ENCODE results near the gene BCL11A.

The BCL11A gene

GRCh38 chr2:60534892-60535684 lies 18.4 kb downstream of the BCL11A start:
- H3K36me3 ChIP-seq (ENCODE audit: insufficient read depth) = no peaks in the 10 kb centered on the region
- no peak overlapping the region for H3K4me3 ChIP-seq (IDR thresholded peaks at IDR 0.05; ENCODE audit: insufficient read depth, low read depth, low read length)
- no peaks in the 10 kb centered on the region for H3K4me1 ChIP-seq (ENCODE audit: low read depth, poor library complexity, severe bottlenecking)
- no peak for TF ChIP-seq CTCF (conservative IDR thresholded peaks at IDR 0.05; ENCODE audit: low read depth, low read length)
- no peak overlapping the region for H3K9ac ChIP-seq
- H4K20me1 ChIP-seq (ENCODE audit: insufficient read depth) = no peaks in the 10 kb centered on the region
- H2AFZ ChIP-seq (ENCODE audit: low read depth) = no peak overlapping the region
- no peak overlapping the region for H3K4me2 ChIP-seq
- H3K27ac ChIP-seq = no peak overlapping the region
- H3K27me3 ChIP-seq (ENCODE audit: insufficient read depth, low read depth) = no peaks in the 10 kb centered on the region
- peaks cover 25% of the 10 kb centered on the region; the same call in 1 of the 2 replicates for H3K79me2 ChIP-seq (ENCODE audit: insufficient read depth, low read depth)

- H3K4me2 ChIP-seq = no peak overlapping the region
- peaks cover 16% of the 10 kb centered on the region; the same call in 1 of the 2 replicates for H3K79me2 ChIP-seq (ENCODE audit: insufficient read depth, low read depth)
Observed at GRCh38 chr2:60534052-60534685, 19.3 kb downstream of the BCL11A start.

DNA sequence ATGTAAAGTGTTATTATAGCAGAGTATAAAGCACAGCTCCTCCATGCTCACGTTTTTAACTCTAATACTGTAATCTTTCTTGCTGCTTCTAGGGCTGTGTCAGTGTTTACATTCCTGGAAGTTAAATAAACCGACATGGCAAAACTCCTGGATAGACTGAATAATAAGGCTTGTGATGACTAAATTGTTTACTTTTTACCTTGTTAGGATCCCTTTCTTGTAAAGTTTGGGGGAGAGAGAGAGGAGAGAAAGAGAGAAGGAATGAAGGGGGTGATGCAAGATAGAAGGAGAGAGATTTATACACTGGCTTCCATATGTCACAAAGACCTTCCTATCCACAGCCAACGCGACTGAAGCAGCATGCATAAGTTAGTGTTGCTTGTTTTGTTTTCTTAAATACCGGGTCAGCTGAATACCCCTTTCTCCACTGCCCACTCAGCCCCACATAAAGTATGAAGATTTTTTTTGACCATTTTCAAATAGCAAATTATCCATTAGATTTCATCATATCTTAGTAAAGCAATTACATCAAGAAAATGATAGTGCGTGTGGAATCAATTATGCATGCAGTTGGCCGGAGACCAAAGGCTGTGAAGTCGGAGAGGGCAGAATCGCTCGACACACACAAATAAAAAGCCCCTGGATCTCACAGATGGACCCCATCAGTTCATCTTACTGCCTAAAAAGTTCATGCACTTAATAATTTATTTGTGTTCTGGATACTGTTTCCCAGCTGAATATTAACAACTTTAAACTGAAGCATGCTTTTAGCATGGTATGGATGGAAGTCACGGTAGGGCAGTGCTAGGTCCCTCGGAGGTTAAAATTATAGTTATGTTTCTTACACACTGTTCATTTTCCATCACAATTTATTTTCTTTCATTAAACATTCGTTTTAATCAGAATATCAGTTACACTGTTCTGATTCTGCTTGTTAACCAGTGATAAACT lies 20.1 kb downstream of the BCL11A start:
- Histone ChIP-seq H3K27ac (no peak overlapping the region), H3K4me3 (IDR thresholded peaks at IDR 0.05; ENCODE audit: insufficient read depth, low read depth, low read length) (no peak overlapping the region), H3K27me3 (ENCODE audit: insufficient read depth, low read depth) (no peaks in the 10 kb centered on the region), H3K36me3 (ENCODE audit: insufficient read depth) (no peaks in the 10 kb centered on the region), H2AFZ (ENCODE audit: low read depth) (no peak overlapping the region), H3K4me1 (ENCODE audit: low read depth, poor library complexity, severe bottlenecking) (no peaks in the 10 kb centered on the region), H4K20me1 (ENCODE audit: insufficient read depth) (no peaks in the 10 kb centered on the region), H3K79me2 (ENCODE audit: insufficient read depth, low read depth) (peaks cover 20% of the 10 kb centered on the region; the same call in 1 of the 2 replicates), H3K9ac (no peak overlapping the region), H3K4me2 (no peak overlapping the region)
- no peak for TF ChIP-seq CTCF (conservative IDR thresholded peaks at IDR 0.05; ENCODE audit: low read depth, low read length)

More at GRCh38 chr2:60534052-60534685, 19.3 kb downstream of the BCL11A start:
- H3K4me3 ChIP-seq (IDR thresholded peaks at IDR 0.05; ENCODE audit: insufficient read depth, low read depth, low read length) = no peak overlapping the region
- no peaks in the 10 kb centered on the region for H3K27me3 ChIP-seq (ENCODE audit: insufficient read depth, low read depth)
- H3K9ac ChIP-seq = no peak overlapping the region
- H4K20me1 ChIP-seq (ENCODE audit: insufficient read depth) = no peaks in the 10 kb centered on the region
- no peak overlapping the region for H3K27ac ChIP-seq
- H3K4me1 ChIP-seq (ENCODE audit: low read depth, poor library complexity, severe bottlenecking) = no peaks in the 10 kb centered on the region
- H3K36me3 ChIP-seq (ENCODE audit: insufficient read depth) = no peaks in the 10 kb centered on the region
- H2AFZ ChIP-seq (ENCODE audit: low read depth) = no peak overlapping the region
- no peak for TF ChIP-seq CTCF (conservative IDR thresholded peaks at IDR 0.05; ENCODE audit: low read depth, low read length)

DNA sequence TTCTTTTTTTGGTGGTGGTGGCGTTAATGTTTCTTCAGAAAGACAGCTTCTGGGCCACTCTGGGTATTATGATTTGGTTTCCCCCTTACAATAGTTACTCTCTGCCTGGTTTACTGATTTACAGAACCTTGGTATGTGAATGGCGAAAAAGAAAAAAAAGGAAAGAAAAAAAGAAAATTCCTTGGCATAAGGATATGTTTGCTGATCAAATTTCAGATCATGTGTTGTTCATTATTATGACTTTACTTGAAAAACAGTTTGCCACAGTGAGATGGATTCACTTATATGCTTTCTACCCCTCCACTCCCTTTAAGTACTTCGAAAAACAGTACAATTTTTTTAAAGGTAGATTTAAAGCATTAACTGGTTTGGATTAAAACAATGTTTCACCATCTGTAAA lies 21.0 kb downstream of the BCL11A start:
- H3K27ac ChIP-seq = no peak overlapping the region
- peaks cover 20% of the 10 kb centered on the region; the same call in 1 of the 2 replicates for H3K79me2 ChIP-seq (ENCODE audit: insufficient read depth, low read depth)
- H3K4me2 ChIP-seq = no peak overlapping the region
- TF ChIP-seq CTCF (conservative IDR thresholded peaks at IDR 0.05; ENCODE audit: low read depth, low read length) = no peak
- no peaks in the 10 kb centered on the region for H4K20me1 ChIP-seq (ENCODE audit: insufficient read depth)
- H3K27me3 ChIP-seq (ENCODE audit: insufficient read depth, low read depth) = no peaks in the 10 kb centered on the region
- H2AFZ ChIP-seq (ENCODE audit: low read depth) = no peak overlapping the region
- H3K4me1 ChIP-seq (ENCODE audit: low read depth, poor library complexity, severe bottlenecking) = no peaks in the 10 kb centered on the region
- no peak overlapping the region for H3K9ac ChIP-seq
- H3K36me3 ChIP-seq (ENCODE audit: insufficient read depth) = no peaks in the 10 kb centered on the region
- no peak overlapping the region for H3K4me3 ChIP-seq (IDR thresholded peaks at IDR 0.05; ENCODE audit: insufficient read depth, low read depth, low read length)

All from KMS-11 (cell line).